Activated CD4-positive, alpha-beta T cell treated with anti-CD3 and anti-CD28 coated beads, Interleukin-2, amount 50 U/mL, for 1 hour (primary cell): ENCODE measurements around the gene SLC27A6.
"Not testable (repeated sequence)": the region's sequence is repeated elsewhere in the genome, so short reads cannot be mapped to it uniquely, and the experiment has no call there.

Experiments used
- DNase-seq: peaks from one replicate; pipeline ENCODE4 v3.0.0-alpha.2; 2020

SLC27A6 gene, protein sequence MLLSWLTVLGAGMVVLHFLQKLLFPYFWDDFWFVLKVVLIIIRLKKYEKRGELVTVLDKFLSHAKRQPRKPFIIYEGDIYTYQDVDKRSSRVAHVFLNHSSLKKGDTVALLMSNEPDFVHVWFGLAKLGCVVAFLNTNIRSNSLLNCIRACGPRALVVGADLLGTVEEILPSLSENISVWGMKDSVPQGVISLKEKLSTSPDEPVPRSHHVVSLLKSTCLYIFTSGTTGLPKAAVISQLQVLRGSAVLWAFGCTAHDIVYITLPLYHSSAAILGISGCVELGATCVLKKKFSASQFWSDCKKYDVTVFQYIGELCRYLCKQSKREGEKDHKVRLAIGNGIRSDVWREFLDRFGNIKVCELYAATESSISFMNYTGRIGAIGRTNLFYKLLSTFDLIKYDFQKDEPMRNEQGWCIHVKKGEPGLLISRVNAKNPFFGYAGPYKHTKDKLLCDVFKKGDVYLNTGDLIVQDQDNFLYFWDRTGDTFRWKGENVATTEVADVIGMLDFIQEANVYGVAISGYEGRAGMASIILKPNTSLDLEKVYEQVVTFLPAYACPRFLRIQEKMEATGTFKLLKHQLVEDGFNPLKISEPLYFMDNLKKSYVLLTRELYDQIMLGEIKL

DNA sequence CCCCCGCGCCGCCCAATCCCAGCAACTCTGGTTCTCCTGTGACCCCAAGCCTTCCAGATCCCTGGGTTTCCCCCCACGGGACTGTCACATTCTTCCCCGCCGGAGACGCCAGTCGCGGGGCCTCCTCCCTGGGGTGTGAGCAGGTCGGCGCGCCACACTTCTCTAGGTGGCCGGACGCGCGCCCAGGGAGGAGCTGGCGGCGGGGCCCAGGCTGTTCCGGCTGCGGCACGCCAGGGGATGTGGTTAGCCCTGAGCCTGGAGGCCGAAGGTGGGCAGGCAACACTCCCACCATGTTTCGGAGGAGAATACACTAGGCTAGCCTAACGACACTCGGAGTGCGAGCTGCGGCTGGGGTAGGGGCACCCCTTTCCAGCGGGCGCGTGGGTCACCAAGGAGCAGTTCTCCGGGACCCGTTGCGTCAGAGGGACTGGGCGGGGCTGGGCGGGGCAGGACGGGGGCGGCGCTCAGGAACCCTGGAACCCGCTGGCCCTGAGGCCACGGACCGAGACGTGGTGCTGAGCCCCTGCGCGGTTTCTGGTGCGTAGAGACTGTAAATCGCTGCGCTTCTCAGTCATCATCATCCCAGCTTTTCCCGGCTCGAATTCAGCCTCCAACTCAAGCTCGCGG, at the start of gene SLC27A6:
TSS of gene SLC27A6 (plus strand) at position 478 of the 627 bp plus-strand sequence. CDS start 650 bp downstream, outside the sequence.
- no peak for DNase-seq

DNA sequence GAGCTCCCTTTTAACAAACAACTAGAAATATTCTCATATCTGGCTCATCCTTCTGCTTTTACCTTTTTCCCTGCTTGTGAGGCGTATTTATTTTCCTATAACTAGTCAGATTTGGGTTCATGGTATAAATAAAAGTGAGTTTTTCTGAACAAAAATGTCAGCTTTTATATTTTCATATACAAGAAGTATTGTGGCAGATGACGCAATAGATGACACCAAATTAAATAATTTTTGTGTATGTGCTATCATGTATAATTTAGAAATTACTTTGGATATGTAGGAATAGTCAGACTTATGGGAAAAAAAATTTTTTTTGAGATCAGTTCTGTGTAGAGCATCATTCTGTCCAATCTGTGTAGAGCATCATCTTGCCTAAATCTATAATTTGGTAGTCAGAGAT, 45.7 kb upstream of the SLC27A6 start:
- no peak for DNase-seq

DNA sequence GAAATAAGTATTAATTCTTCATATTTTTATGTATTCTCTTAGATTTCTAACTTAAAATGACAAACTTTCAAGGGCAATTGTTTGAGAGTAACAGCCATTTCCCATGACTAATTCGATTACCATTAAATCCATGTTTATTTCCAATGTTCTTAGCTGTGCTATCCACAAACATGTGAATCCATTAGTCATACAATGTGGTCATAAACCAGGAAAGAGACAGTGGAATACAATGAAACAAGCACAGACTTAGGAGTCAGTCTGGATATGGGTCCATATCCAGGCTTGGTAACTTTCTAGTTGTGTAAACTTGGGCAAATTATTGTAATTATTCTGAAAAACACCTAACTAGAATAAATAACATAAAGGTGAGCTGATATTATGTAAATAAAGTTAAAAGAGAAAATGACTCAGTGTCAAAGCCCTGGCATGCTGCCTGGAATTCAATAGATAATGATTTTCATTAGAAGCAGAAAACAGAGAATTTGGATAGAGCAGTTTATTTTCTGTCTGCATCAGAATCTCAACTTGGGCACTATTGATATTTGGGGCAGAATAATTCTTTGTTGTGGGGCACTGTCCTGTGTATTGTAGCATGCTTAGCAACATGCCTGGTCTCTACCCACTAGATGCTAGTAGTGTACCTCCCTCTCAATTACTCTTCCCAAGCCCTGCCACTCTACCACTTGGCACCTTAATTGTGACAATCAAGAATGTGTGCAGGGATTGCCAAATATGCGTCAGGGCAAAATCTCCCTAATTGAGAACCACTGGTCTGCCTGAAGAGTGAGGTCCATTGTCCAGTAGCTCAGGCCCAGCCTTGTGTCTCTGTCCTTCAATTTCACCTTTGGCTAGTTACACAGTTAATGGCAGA, 44.7 kb upstream of the SLC27A6 start:
- no peak for DNase-seq

DNA sequence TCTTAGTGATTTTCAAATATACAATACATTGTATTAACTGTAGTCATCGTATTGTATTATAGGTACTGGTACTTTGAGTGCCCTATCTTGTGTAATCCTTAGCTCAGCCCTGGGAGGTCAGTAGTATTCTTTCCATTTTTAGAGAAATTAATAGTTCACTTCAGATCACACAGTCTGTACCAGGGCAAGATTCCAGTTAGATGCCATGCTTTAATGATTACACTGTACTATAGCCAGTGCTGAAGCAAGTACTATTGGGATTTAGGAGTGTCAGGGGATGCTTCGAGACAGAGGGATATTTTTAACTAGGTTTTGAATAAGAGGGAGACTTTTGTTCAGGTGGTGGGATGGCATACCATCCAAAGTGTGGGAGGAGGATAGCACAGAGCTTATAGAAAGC, 41.0 kb upstream of the SLC27A6 start:
- no peak for DNase-seq

DNA sequence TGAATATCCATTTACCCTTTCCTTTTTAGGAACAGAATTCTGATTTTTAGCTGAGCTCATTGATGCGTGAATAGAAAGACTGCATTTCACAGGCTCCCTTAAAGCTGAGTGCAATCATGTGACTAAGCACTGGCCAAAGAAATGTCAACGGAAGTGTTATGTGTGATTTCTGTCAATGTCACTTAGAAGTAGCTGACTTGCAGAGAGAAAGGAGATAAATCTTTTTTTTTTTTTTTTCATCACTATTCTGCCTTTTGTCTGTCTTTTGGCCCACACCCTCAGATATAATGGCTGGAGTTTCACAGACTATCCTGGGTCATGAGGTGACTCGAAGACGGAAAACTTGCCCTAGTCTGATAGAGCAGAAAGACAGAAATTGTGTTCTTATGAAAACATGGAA, 39.3 kb upstream of the SLC27A6 start:
- no peak for DNase-seq

DNA sequence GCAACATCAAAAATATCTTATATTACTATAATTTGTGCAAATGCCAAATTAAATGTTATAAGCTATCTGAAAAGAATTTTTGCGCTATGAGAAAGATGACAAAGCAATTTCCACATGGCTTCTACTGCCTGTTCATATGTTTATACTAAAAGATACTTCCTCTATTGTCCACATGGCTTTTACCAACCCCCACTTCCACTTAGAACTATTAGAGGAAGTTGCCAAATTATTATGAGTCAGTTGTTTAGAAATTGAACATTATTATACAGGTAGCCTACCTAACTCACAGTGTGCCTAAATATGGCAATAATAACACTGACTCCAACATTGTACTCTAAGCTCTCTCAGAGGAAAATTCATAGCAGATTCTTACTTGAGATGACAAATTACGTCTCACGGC, 37.6 kb upstream of the SLC27A6 start:
- no peak for DNase-seq

DNA sequence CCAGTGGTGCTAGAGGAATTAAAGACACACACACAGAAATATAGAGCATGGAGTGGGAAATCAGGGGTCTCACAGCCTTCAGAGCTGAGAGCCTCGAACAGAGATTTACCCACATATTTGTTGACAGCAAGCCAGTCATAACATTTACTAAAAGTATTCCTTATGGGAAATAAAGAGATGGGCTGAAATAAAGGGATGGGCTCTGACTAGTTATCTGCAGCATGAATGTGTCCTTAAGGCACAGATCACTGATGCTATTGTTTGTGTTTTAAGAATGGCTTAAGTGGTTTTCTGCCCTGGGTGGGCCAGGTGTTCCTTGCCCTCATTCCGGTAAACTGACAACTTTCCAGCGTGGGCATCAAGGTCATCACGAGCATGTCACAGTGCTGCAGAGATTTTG, 33.1 kb upstream of the SLC27A6 start:
- DNase-seq = not testable (repeated sequence)

DNA sequence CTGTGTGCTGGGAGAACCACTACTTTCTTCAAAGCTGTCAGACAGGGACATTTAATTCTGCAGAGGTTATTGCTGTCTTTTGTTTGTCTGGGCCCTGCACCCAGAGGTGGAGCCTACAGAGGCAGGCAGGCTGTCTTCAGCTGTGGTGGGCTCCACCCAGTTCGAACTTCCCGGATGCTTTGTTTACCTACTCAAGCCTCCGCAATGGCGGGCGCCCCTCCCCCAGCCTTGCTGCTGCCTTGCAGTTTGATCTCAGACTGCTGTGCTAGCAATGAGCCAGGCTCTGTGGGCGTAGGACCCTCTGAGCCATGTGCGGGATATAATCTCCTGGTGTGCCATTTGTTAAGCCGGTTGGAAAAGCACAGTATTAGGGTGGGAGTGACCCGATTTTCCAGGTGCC, 22.2 kb upstream of the SLC27A6 start:
- not testable (repeated sequence) for DNase-seq

DNA sequence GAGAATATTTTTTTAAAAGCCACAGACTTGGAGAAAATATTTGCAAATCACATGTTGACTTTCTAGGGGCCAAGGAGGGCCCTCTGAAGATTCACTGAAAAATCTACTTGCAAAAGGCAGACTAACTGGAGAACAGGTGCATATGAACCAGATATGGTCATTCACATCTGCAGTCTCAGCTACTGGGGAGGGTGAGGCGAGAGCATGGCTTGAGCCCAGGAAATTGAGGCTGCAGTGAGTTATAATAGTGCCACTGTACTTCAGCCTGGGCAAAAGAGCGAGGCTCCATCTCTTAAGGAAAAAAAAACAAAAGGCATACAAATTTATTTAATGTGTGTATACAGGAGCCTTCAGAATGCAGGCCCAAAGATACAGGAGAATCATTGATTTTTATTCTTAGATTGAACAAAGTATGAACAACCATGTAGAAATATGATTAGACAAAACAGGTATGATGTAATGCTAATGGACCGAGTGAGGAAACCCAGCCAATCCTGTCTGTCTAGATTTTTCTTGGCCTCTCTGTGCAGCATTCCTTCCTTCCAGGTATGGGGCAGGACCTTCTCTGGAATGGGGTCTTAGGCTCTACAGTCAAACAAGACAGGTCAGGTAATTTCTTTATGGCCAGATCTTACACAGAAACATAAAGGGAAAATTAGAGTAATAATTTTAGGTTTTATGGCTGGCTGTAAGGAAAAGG, 15.3 kb upstream of the SLC27A6 start:
- DNase-seq = no peak

DNA sequence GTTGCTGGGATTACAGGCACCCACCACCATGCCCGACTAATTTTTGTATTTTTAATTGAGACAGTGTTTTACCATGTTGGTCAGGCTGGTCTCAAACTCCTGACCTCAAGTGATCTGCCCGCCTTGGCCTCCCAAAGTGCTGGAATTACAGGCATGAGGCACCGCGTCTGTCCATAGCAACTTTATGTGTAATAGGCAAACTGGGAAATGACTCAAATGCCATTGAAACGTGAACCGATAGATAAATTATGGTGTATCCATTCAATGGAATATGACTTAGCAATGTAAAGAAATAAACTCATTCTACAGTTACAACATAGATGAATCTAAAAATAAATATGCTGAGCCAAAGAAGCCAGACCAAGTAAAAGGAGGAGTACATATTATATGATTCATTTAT, 14.0 kb upstream of the SLC27A6 start:
- DNase-seq = not testable (repeated sequence)

DNA sequence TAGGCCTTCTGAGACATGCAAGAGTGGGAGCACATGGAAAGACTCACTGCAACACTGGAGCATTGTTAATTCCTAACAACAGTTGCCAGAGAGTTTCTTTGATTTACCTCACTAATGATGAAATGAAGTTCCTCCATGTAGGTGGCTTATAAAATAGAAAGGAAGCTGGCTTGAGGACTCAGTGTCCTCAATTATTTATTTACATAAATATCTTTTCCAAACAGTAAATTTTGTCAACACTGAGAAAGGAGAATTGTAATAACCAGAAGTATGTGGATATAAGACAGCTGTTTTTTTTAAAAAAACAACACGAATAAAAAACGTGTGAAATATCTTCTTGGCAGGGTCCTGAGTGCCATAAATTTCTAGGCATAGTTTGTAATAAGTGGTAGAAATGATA, 9.1 kb upstream of the SLC27A6 start:
- DNase-seq = no peak

DNA sequence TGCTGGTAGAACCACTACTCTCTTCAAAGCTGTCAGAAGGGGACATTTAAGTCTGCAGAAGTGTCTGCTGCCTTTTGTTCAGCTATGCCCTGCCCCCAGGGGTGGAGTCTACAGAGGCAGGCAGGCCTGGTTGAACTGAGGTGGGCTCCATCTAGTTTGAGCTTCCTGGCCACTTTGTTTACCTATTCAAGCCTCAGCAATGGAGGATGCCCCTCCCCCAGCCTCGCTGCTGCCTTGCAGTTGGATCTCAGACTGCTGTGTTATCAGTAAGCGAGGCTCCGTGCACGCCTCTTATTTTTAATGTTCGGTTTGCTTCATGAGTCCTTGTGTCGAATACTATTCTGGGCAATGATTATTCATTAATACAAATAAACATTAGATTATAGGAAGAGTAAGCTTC, 3.1 kb upstream of the SLC27A6 start:
- no peak for DNase-seq

DNA sequence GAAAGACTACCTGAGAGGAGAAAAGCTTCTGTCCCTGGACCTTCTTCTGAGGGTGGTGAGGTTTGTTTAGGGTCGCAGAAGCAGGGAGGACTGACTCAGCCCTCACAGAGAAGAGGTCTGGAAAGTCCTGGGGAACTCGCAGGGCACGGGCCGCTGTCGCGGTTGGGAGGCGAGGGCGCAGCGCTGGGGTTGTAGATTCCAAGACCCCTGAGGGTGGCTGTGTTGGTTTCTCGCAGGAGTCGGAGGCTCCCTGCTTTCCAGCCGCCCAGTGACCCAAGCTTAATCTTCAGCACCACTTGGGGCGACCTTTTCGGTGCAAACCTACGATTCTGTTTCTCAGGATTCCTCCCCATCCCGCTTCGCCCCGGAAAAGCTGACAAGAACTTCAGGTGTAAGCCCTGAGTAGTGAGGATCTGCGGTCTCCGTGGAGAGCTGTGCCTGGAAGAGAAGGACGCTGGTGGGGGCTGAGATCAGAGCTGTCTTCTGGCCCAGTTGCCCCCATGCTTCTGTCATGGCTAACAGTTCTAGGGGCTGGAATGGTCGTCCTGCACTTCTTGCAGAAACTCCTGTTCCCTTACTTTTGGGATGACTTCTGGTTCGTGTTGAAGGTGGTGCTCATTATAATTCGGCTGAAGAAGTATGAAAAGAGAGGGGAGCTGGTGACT, 482 bp downstream of the SLC27A6 start:
- no peak for DNase-seq

DNA sequence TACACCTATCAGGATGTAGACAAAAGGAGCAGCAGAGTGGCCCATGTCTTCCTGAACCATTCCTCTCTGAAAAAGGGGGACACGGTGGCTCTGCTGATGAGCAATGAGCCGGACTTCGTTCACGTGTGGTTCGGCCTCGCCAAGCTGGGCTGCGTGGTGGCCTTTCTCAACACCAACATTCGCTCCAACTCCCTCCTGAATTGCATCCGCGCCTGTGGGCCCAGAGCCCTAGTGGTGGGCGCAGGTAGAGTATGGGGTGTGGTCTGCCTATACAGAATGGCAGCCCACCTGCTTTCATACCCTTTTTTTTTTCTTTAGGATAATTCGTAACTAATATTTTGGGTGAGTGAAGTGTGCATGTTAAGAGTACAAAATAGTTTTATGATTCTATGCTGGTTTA, 1.1 kb downstream of the SLC27A6 start:
- no peak for DNase-seq

DNA sequence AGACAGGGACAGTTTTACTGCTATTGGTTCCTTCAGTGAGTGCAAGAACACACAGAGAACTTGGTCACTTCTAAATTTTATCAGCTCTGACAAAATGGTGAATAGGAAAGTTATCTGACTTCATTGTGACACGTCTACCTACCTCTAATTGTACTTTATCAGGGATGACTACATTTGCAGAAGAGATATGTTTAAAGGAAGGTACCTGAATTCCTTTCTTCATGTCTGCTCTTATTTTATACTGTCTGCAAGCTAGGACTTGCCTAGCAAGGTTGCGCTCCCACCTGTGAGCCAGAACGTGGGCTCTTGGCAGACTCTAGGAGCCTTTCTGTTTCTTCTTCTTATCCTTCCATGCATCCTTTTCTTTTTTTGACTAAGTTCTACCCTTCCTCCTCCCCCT, 1.6 kb downstream of the SLC27A6 start:
- DNase-seq = no peak

DNA sequence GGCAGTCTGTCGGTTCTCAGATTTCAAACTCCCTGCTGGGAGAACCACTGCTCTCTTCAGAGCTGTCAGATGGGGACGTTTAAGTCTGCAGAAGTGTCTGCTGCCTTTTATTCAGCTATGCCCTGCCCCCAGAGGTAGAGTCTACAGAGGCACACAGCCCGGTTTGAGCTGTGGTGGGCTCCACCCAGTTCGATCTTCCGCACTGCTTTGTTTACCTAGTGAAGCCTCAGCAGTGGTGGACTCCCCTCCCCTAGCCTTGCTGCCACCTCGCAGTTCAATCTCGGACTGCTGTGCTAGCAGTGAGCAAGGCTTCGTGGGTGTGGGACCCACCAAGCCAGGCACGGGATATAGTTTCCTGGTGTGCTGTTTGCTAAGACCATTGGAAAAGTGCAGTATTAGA, 8.0 kb downstream of the SLC27A6 start:
- no peak for DNase-seq

DNA sequence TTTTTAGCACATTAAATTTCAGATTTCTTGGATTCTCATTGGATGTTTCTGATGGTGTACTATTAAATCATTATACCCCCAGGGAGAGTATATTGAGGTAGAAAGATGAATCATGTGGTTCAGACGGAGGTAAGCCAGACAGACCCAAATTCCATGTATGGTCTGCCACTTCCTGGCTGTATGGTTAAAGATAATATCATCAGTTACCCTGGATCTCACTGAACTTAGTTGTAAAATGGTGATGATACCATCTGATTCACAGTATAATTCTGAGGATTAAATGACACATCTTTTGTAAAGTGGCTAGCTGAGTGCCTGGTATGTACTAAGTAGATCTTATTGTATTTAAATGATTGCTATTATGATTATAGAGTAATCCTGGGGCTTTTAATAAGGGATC, 9.3 kb downstream of the SLC27A6 start:
- DNase-seq = no peak

DNA sequence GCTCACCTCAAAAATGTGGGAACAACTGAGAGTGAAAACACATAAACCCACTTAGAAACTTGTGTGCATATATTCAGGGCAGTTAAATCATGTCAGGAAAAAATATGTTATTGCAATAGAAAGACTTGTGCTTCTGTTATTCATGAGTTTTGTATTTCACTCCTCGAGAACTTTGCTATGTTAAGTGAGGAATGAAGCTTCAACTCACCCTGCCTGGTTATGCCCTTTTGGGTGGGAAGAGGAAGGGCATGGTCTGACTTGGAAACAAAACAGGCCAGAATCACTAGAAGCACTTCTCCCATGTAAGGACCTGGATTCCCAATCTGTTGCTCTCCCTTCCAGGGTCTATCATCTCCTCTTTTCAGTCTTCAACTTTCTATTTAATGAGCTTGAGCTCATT, 14.5 kb downstream of the SLC27A6 start:
- no peak for DNase-seq

DNA sequence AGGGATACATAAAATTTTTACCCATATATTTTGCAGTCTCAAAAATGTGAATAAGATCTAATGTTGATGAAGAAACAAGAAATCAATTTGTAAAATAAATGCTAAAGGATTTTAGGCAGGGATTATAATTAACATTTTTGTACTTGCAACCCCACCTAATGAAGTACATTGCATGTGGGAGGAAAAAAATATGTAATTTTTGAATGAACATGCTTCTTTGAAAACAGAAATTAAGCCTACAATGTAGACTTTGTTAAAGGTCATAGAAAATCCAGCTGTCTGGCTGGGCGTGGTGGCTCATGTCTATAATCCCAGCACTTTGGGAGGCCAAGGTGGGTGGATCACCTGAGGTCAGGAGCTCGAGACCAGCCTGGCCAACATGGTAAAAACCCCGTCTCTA, 15.6 kb downstream of the SLC27A6 start:
- no peak for DNase-seq

DNA sequence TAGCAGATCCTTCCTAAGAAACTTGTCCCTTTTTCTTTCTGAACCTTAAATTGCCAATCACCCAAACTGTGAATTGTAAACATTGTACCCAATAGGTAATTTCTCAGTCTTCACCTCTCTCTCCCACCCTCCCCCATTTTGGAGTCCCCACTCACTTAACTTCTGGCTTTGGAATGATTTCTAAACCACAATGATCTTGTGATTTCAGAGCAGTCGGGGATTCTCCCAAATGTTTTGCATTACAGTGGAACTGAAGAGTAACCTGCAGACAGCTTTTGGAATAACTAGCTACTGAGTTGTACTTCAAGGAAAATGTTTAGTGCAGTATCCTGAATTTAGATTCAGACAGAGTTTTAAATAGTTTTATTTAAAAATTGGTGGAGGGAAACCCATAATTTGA, 19.2 kb downstream of the SLC27A6 start:
- DNase-seq = no peak

DNA sequence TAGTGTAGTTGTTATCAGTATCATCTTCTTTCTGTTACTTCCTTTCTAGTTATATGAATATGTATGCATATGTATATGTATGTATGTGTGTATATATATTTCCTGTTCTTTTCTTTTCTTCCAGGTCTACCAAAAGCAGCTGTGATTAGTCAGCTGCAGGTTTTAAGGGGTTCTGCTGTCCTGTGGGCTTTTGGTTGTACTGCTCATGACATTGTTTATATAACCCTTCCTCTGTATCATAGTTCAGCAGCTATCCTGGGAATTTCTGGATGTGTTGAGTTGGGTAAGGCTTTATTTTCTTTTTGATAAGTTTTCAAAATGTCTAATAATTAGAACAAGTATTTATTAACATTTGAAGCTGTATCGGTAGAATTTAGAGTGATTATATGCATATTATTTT, 23.2 kb downstream of the SLC27A6 start:
- no peak for DNase-seq
